WTC11 (cell line): Measurements from ENCODE around the gene RANBP10. TPM values are rescaled to one million over a fixed set of nuclear protein-coding genes. Genes with fewer than 3 reads are reported as not detected.

Experiments
- ATAC-seq: fragments of 200-7000 bp; cut with Tn5 transposase; 2 replicates; pipeline ENCODE4 v1.10.0; 2021; ENCODE audit warnings: mild to moderate bottlenecking, moderate library complexity
- CTCF ChIA-PET: fragments of 300-600 bp; sonication (Branson Sonifier 250); formaldehyde crosslinking; loops from one replicate; lab custom pipeline; 2021; ENCODE audit warnings: antibody characterized with exemption; lab: Charles Lee
- POLR2A ChIA-PET: fragments of 350-600 bp; sonication (Branson Sonifier 250); formaldehyde crosslinking; loops from one replicate; lab custom pipeline; 2021; ENCODE audit warnings: antibody characterized with exemption; lab: Charles Lee
- DNase-seq: peaks from one replicate; pipeline ENCODE4 v3.0.0; 2021; ENCODE audit warnings: low spot score
- H3K27ac Mint-ChIP-seq: 2 replicates; pipeline ENCODE4 v1.8.0; 2021; ENCODE audit warnings: mixed read lengths
- H3K27me3 Mint-ChIP-seq: 2 replicates; pipeline ENCODE4 v1.8.0; 2021; ENCODE audit warnings: low read depth, mild to moderate bottlenecking, moderate library complexity, mixed read lengths
- H3K36me3 Mint-ChIP-seq: 2 replicates; pipeline ENCODE4 v1.8.0; 2021; ENCODE audit warnings: mixed read lengths
- H3K4me1 Mint-ChIP-seq: 2 replicates; pipeline ENCODE4 v1.8.0; 2022; ENCODE audit warnings: mixed read lengths
- H3K4me3 Mint-ChIP-seq: 2 replicates; pipeline ENCODE4 v1.8.0; 2021; ENCODE audit warnings: mild to moderate bottlenecking, moderate library complexity, mixed read lengths
- H3K9me3 Mint-ChIP-seq: 2 replicates; pipeline ENCODE4 v1.8.0; 2021; ENCODE audit warnings: mixed read lengths
- ARID4B ChIP-seq: sonication (generic); formaldehyde crosslinking; IDR thresholded peaks from 2 replicates; pipeline ENCODE4 v1.8.0; 2023; ENCODE audit warnings: missing genetic modification reagents, mild to moderate bottlenecking, borderline replicate concordance
- ATF3 ChIP-seq: sonication (generic); formaldehyde crosslinking; conservative IDR thresholded peaks from 2 replicates; pipeline ENCODE4 v1.8.1; 2022; ENCODE audit warnings: mild to moderate bottlenecking, missing genetic modification reagents
- E2F5 ChIP-seq: sonication (generic); formaldehyde crosslinking; IDR thresholded peaks from 2 replicates; pipeline ENCODE4 v1.8.1; 2022; ENCODE audit warnings: mild to moderate bottlenecking, moderate library complexity, missing genetic modification reagents
- ERG ChIP-seq: fragments of 250-450 bp; sonication (Bioruptor Pico); IDR thresholded peaks from 2 replicates; pipeline ENCODE4 v1.8.0; 2021; ENCODE audit warnings: mild to moderate bottlenecking
- GRHL2 ChIP-seq: fragments of 250-450 bp; sonication (Bioruptor Pico); IDR thresholded peaks from 2 replicates; pipeline ENCODE4 v1.8.0; 2022; ENCODE audit warnings: mild to moderate bottlenecking, moderate library complexity; ENCODE audit not compliant: insufficient replicate concordance, severe bottlenecking
- IRF1 ChIP-seq: sonication (generic); formaldehyde crosslinking; IDR thresholded peaks from 2 replicates; pipeline ENCODE4 v1.8.0; 2023; ENCODE audit warnings: missing genetic modification reagents
- KAT7 ChIP-seq: sonication (generic); formaldehyde crosslinking; IDR thresholded peaks from 2 replicates; pipeline ENCODE4 v1.8.1; 2023; ENCODE audit warnings: missing genetic modification reagents, mild to moderate bottlenecking, borderline replicate concordance
- NR3C1 ChIP-seq: sonication (generic); formaldehyde crosslinking; conservative IDR thresholded peaks from 2 replicates; pipeline ENCODE4 v1.8.1; 2023; ENCODE audit warnings: low read depth, mild to moderate bottlenecking, missing genetic modification reagents
- RELA ChIP-seq: sonication (generic); formaldehyde crosslinking; IDR thresholded peaks from 2 replicates; pipeline ENCODE4 v1.8.1; 2022; ENCODE audit warnings: missing genetic modification reagents, mild to moderate bottlenecking, borderline replicate concordance
- SP1 ChIP-seq: sonication (generic); formaldehyde crosslinking; conservative IDR thresholded peaks from 2 replicates; pipeline ENCODE4 v1.8.1; 2022; ENCODE audit warnings: missing genetic modification reagents
- TEAD1 ChIP-seq: sonication (generic); formaldehyde crosslinking; IDR thresholded peaks from 2 replicates; pipeline ENCODE4 v1.8.0; 2022; ENCODE audit warnings: mild to moderate bottlenecking, missing genetic modification reagents
- ZMAT4 ChIP-seq: fragments of 250-450 bp; sonication (Bioruptor Pico); IDR thresholded peaks from 2 replicates; pipeline ENCODE4 v1.9.0; 2021; ENCODE audit warnings: mild to moderate bottlenecking
- ZNF532 ChIP-seq: fragments of 250-450 bp; sonication (Bioruptor Pico); IDR thresholded peaks from 2 replicates; pipeline ENCODE4 v1.9.0; 2021; ENCODE audit warnings: mild to moderate bottlenecking, borderline replicate concordance
- total RNA-seq: library from RNA; stranded (reverse); gene quantifications from 3 replicates; pipeline ENCODE4 v1.2.3, GENCODE V29; 2021

Gene RANBP10
- total RNA-seq, 1 experiment from 2014 or later = 14.0 TPM

GRCh38 chr16:67676939-67677338 lies 129.4 kb downstream of the RANBP10 start:
- no peaks in the 10 kb centered on the region for H3K36me3 Mint-ChIP-seq
- CTCF ChIA-PET = interaction anchor here (0.8 to 1.6 kb wide), 2 partner anchors 14 to 140 kb away, joined by 4 to 5 read pairs; no protein-coding TSS in a partner anchor
- POLR2A ChIA-PET = no interaction called here
- H3K27ac Mint-ChIP-seq = no peak overlapping the region
- ATAC-seq (no peak), DNase-seq (no peak)
- TF ChIP-seq IRF1 (CRISPR knock-in tag) = no peak
- no peak for TF ChIP-seq ERG (CRISPR knock-in tag)
- no peak for TF ChIP-seq TEAD1 (CRISPR knock-in tag)
- TF ChIP-seq GRHL2 (CRISPR knock-in tag) = no peak
- no peak for TF ChIP-seq RELA (CRISPR knock-in tag)
- TF ChIP-seq SP1 (CRISPR knock-in tag) = no peak
- TF ChIP-seq ZNF532 (CRISPR knock-in tag) = no peak
- TF ChIP-seq E2F5 (CRISPR knock-in tag) = no peak
- TF ChIP-seq ZMAT4 (CRISPR knock-in tag) = no peak
- TF ChIP-seq ARID4B (CRISPR knock-in tag) = no peak
- TF ChIP-seq KAT7 (CRISPR knock-in tag) = no peak
- no peak for TF ChIP-seq ATF3 (CRISPR knock-in tag)
- TF ChIP-seq NR3C1 (CRISPR knock-in tag) = no peak
- no peaks in the 10 kb centered on the region for H3K9me3 Mint-ChIP-seq
- no peaks in the 10 kb centered on the region; the same call in 1 of the 2 replicates for H3K4me1 Mint-ChIP-seq
- no peak overlapping the region for H3K4me3 Mint-ChIP-seq
- no peaks in the 10 kb centered on the region for H3K27me3 Mint-ChIP-seq
